ENCODE results near the gene ECEL1. TPM values are rescaled to one million over a fixed set of nuclear protein-coding genes. Genes with fewer than 3 reads are reported as not detected.

ECEL1 gene
- total RNA-seq, 2 experiments from 2014 or later = not detected

GRCh38 chr2:232465061-232465460, 22.6 kb downstream of the ECEL1 start:
- no peak for DNase-seq
- H3K4me3 Mint-ChIP-seq = no peak overlapping the region
- H3K27ac Mint-ChIP-seq = no peak overlapping the region
- CTCF ChIA-PET = no interaction called here
- POLR2A ChIA-PET = no interaction called here
- H3K9me3 Mint-ChIP-seq = no peaks in the 10 kb centered on the region
- H3K4me1 Mint-ChIP-seq = no peaks in the 10 kb centered on the region
- H3K36me3 Mint-ChIP-seq (ENCODE audit: low read depth) = no peaks in the 10 kb centered on the region
- H3K27me3 Mint-ChIP-seq = peaks cover 35% of the 10 kb centered on the region

DNA sequence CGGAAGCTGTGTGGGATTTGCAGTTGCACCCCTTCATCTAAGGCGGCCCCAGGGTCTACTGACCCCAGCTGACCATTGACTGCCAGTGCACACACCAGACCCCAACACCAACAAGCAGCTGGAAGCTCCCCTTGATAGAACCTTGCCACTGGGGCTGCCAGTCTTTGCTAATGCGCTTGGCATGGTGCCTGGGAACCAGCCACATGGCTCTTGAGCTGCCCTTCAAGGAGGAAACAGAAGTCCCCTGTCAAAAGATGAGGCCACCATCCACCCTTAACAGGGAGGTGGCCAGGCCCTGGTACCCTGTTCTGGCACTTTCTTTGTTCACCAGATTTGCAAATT, 23.1 kb downstream of the ECEL1 start:
- Mint-ChIP-seq H3K36me3 (ENCODE audit: low read depth) (no peaks in the 10 kb centered on the region), H3K4me3 (no peak overlapping the region), H3K9me3 (no peaks in the 10 kb centered on the region), H3K27me3 (peaks cover 31% of the 10 kb centered on the region), H3K27ac (no peak overlapping the region), H3K4me1 (no peaks in the 10 kb centered on the region)
- DNase-seq = no peak
- POLR2A ChIA-PET = no interaction called here
- CTCF ChIA-PET = no interaction called here

GRCh38 chr2:232463701-232464543, 23.7 kb downstream of the ECEL1 start:
- Mint-ChIP-seq H3K4me3 (no peak overlapping the region), H3K9me3 (no peaks in the 10 kb centered on the region), H3K4me1 (no peaks in the 10 kb centered on the region), H3K27ac (no peak overlapping the region), H3K27me3 (peaks cover 30% of the 10 kb centered on the region), H3K36me3 (ENCODE audit: low read depth) (no peaks in the 10 kb centered on the region)
- ChIA-PET CTCF (interaction anchor here (1.1 to 1.2 kb wide), 2 partner anchors 25 to 563 kb away, joined by 3 read pairs; no protein-coding TSS in a partner anchor), POLR2A (no interaction called here)
- no peak for DNase-seq

DNA sequence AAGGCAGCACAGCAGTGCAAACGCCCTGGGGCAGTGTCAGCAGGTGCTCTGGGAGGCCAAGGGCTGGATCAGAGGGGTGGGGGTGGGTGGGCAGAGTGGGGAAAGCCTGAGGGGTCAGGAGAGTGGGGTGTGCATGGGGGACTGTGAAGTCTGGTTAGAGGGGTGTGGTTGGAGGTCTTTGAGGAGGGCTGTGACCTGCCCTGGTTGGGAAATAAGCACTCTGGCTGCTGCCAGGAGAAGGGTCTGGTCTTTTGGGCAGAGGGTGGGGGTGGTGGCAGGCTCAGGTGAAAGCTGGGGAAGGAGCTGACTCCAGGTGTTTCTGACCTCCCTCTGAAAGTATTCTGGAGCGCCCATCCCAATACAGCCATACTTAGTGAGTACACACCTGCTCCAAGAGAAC, 27.5 kb downstream of the ECEL1 start:
- Mint-ChIP-seq H3K36me3 (ENCODE audit: low read depth) (no peaks in the 10 kb centered on the region), H3K27ac (no peak overlapping the region), H3K4me3 (no peak overlapping the region), H3K27me3 (peaks cover 20% of the 10 kb centered on the region), H3K9me3 (no peaks in the 10 kb centered on the region), H3K4me1 (no peaks in the 10 kb centered on the region)
- POLR2A ChIA-PET = no interaction called here
- DNase-seq = no peak
- CTCF ChIA-PET = no interaction called here

- no peak overlapping the region for H3K4me3 Mint-ChIP-seq
- POLR2A ChIA-PET = no interaction called here
- H3K9me3 Mint-ChIP-seq = no peaks in the 10 kb centered on the region
- no peak for DNase-seq
- H3K4me1 Mint-ChIP-seq = no peaks in the 10 kb centered on the region
- H3K27ac Mint-ChIP-seq = no peak overlapping the region
- CTCF ChIA-PET = no interaction called here
- no peaks in the 10 kb centered on the region for H3K36me3 Mint-ChIP-seq (ENCODE audit: low read depth)
- H3K27me3 Mint-ChIP-seq = peaks cover 20% of the 10 kb centered on the region
Observed at GRCh38 chr2:232459419-232460035, 28.1 kb downstream of the ECEL1 start.

- POLR2A ChIA-PET = no interaction called here
Observed at GRCh38 chr2:232458661-232459418, 28.8 kb downstream of the ECEL1 start.

DNA sequence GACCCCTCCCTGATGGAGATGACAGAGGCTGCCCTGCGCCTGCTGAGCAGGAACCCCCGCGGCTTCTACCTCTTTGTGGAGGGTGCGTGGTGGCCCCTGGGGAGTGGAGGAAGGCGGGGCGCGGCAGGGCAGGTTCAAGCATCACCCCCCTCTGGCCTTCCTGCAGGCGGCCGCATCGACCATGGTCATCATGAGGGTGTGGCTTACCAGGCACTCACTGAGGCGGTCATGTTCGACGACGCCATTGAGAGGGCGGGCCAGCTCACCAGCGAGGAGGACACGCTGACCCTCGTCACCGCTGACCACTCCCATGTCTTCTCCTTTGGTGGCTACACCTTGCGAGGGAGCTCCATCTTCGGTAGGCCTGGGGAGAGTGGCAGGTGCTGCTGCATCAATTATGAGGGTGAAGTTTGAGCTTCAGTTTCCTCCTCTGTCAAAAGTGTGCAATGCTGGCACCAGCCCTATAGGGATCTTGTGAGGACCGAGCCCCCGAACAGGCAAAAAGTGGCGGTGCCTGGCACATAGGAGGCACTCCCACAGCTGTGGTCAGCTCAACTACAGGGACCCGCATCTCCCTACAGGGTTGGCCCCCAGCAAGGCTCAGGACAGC, 29.5 kb downstream of the ECEL1 start:
- Mint-ChIP-seq H3K4me1 (no peaks in the 10 kb centered on the region), H3K36me3 (ENCODE audit: low read depth) (no peaks in the 10 kb centered on the region), H3K4me3 (no peak overlapping the region), H3K27ac (no peak overlapping the region), H3K27me3 (peaks cover 21% of the 10 kb centered on the region), H3K9me3 (no peaks in the 10 kb centered on the region)
- DNase-seq = no peak
- POLR2A ChIA-PET = no interaction called here
- CTCF ChIA-PET = interaction anchor here (0.5 kb wide), 1 partner anchor 29 kb away, joined by 4 read pairs; no protein-coding TSS in a partner anchor

More at GRCh38 chr2:232458661-232459418, 28.8 kb downstream of the ECEL1 start:
- Mint-ChIP-seq H3K36me3 (ENCODE audit: low read depth) (no peaks in the 10 kb centered on the region), H3K4me3 (no peak overlapping the region), H3K9me3 (no peaks in the 10 kb centered on the region), H3K27ac (no peak overlapping the region), H3K27me3 (peaks cover 18% of the 10 kb centered on the region), H3K4me1 (no peaks in the 10 kb centered on the region)
- CTCF ChIA-PET = no interaction called here
- DNase-seq = no peak

DNA sequence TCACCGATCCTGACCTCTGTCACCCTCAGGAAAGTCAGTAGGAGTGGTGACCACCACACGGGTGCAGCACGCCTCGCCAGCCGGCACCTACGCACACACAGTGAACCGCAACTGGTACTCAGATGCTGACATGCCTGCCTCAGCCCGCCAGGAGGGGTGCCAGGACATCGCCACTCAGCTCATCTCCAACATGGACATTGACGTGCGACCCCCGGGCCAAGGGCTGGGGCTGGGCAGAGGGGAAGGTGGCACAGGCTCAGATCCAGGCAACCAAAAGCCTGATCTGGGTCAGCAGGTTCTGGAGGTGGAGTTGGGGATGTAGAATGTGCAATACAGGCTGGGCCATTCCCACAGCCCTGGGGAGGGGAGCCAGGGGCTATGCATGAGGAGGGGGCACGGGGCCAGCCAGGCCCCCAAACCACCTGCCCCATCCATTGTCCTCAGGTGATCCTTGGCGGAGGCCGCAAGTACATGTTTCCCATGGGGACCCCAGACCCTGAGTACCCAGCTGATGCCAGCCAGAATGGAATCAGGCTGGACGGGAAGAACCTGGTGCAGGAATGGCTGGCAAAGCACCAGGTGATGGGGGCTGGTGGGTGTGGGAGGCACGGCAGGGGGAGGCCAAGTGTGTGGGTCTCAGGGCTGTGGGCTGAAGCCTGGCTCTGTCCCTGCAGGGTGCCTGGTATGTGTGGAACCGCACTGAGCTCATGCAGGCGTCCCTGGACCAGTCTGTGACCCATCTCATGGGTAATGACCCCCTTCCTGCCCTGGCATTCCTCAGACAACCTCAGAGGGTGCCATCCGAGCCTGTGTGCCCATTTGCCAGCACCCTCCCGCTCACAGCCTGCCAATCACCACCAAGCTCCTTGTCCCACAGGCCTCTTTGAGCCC, 30.3 kb downstream of the ECEL1 start:
- Mint-ChIP-seq H3K36me3 (ENCODE audit: low read depth) (no peaks in the 10 kb centered on the region), H3K4me1 (no peaks in the 10 kb centered on the region), H3K9me3 (no peaks in the 10 kb centered on the region), H3K4me3 (no peak overlapping the region), H3K27ac (no peak overlapping the region), H3K27me3 (peaks cover 20% of the 10 kb centered on the region)
- DNase-seq = no peak
- ChIA-PET CTCF (no interaction called here), POLR2A (no interaction called here)

DNA sequence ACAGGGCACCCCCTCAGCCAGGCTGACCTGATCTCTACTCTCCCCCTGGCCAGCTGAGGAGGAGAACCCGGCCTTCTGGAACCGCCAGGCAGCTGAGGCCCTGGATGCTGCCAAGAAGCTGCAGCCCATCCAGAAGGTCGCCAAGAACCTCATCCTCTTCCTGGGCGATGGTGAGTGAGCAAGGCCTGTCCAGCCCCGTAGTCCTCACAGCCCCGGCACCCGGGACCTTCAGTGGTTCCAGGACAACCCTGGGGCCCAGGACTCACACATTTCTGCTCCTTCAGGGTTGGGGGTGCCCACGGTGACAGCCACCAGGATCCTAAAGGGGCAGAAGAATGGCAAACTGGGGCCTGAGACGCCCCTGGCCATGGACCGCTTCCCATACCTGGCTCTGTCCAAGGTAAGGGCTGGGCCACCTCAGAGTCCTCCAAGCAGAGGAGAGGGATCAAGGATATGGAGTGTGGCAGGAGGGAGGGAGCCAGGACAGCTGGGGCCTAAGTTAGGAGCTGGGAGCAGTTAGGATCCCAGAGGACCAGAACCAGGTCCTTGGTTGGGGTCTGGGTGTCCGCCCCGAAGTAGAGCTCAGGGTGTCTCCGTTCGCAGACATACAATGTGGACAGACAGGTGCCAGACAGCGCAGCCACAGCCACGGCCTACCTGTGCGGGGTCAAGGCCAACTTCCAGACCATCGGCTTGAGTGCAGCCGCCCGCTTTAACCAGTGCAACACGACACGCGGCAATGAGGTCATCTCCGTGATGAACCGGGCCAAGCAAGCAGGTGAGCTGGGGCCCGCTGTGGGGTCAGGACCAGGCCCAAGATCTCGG, 31.1 kb downstream of the ECEL1 start:
- Mint-ChIP-seq H3K4me3 (no peak overlapping the region), H3K27ac (no peak overlapping the region), H3K27me3 (peaks cover 19% of the 10 kb centered on the region), H3K9me3 (no peaks in the 10 kb centered on the region), H3K4me1 (no peaks in the 10 kb centered on the region), H3K36me3 (ENCODE audit: low read depth) (no peaks in the 10 kb centered on the region)
- CTCF ChIA-PET = no interaction called here
- no peak for DNase-seq
- POLR2A ChIA-PET = no interaction called here

DNA sequence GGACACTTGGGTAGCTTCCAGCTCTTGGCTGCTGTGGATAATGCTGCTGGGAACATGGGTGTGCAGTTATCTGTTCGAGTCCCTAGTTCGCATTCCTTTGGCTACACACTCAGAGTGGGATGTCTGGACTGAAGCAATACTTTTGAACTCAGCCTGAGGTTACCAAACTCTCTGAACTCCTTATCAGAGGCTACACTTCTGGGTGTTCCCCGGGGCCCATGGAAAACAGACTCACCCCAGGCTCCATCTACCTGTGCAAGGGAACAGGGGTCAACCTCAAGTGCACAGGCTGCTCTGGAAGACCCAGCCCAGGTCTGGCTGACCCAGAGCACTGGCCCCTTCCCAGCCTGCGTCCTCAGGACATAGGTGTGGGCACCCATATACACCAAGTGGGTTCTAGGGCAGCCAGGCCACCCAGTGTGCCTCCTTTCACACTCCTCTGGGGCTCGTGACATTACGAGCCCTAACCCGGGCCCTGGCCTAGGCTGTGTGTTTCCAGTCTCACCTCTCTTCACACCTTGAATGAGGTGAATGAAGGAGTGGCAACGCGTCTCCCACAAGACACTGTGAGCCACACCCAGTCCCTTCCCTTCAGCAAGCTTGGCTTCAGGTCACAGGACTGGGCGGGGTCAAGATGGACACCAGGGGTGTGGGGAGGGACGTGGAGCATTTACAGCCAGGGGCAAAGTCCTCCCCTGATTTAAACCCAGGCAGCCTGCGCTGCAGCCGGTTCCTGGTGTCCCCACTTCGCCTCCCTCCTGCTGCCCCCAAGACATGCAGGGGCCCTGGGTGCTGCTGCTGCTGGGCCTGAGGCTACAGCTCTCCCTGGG, 32.0 kb downstream of the ECEL1 start, which contains the start of gene ALPI:
TSS of gene ALPI (plus strand) at position 728 of the 830 bp plus-strand sequence. CDS start at position 775, 47 bp downstream.
- CTCF ChIA-PET = no interaction called here
- H3K27ac Mint-ChIP-seq = no peak within 1 kb of the TSS
- H3K27me3 Mint-ChIP-seq = peaks cover 16% of the 10 kb centered on the region
- no peaks in the 10 kb centered on the region for H3K36me3 Mint-ChIP-seq (ENCODE audit: low read depth)
- no peak for DNase-seq
- POLR2A ChIA-PET = no interaction called here
- no peaks in the 10 kb centered on the region for H3K4me1 Mint-ChIP-seq
- H3K4me3 Mint-ChIP-seq = no peak within 1 kb of the TSS
- H3K9me3 Mint-ChIP-seq = no peaks in the 10 kb centered on the region

GRCh38 chr2:232454630-232455029, 33.0 kb downstream of the ECEL1 start:
- H3K27me3 Mint-ChIP-seq = peaks cover 15% of the 10 kb centered on the region

More at GRCh38 chr2:232454630-232455029, 33.0 kb downstream of the ECEL1 start:
- DNase-seq = no peak
- H3K9me3 Mint-ChIP-seq = no peaks in the 10 kb centered on the region
- ChIA-PET CTCF (no interaction called here), POLR2A (no interaction called here)
- H3K4me3 Mint-ChIP-seq = no peak overlapping the region
- no peak overlapping the region for H3K27ac Mint-ChIP-seq
- no peaks in the 10 kb centered on the region for H3K4me1 Mint-ChIP-seq
- H3K36me3 Mint-ChIP-seq (ENCODE audit: low read depth) = no peaks in the 10 kb centered on the region

Measured in activated CD4-positive, alpha-beta memory T cell treated with anti-CD3 and anti-CD28 coated beads, Interleukin-2, amount 10 ng/mL, durations not matched to agents 7 days and 5 days (primary cell).